Measurements from ENCODE around the gene NEK1. TPM values are rescaled to one million over a fixed set of nuclear protein-coding genes. Genes with fewer than 3 reads are reported as not detected.
A peak's percentile ranks its signal among the peaks of the same experiment; 100 is the strongest.

The NEK1 gene
- polyA plus RNA-seq, 1 donor (not counting 4 experiments of a cell fraction or from before 2014, with no cell fraction given): 7.8 TPM

GRCh38 chr4:169372791-169373190 is 239.6 kb downstream of the NEK1 start:
- H3K79me2 ChIP-seq (ENCODE audit: control insufficient read depth, insufficient read depth, low read length): no peaks in the 10 kb centered on the region
- H3K9ac ChIP-seq (ENCODE audit: control insufficient read depth, extremely low read depth, insufficient read depth, low read length): no peak overlapping the region
- no peaks in the 10 kb centered on the region for H3K4me1 ChIP-seq (ENCODE audit: control insufficient read depth, extremely low read depth, insufficient read depth, low read length)
- no peaks in the 10 kb centered on the region for H3K9me1 ChIP-seq (ENCODE audit: control insufficient read depth, extremely low read depth, insufficient read depth, low read length)
- no peak overlapping the region for H3K4me2 ChIP-seq (ENCODE audit: control insufficient read depth, extremely low read depth, insufficient read depth, low read depth, low read length)
- H3K36me3 ChIP-seq (ENCODE audit: control insufficient read depth in 2 of 2, extremely low read depth in 1 of 2, insufficient read depth in 2 of 2, low read length in 2 of 2): no peaks in the 10 kb centered on the region
- H3K4me3 ChIP-seq (ENCODE audit: control insufficient read depth in 2 of 3, extremely low read depth in 1 of 3, insufficient read depth in 2 of 3, low read depth in 1 of 3, low read length in 3 of 3): no peak overlapping the region
- H4K20me1 ChIP-seq (ENCODE audit: control insufficient read depth, extremely low read depth, insufficient read depth, low read length): no peaks in the 10 kb centered on the region
- no peak for FAIRE-seq
- DNase-seq (ENCODE audit: low read depth, low spot score): no peak
- H2AFZ ChIP-seq (ENCODE audit: control insufficient read depth, low read length): no peak overlapping the region
- dilution Hi-C loops (cut with MboI; ENCODE audit: extremely low pct_ligation_motif_present, low sequenced_read_pairs): no loop called here
- no peaks in the 10 kb centered on the region for H3K9me3 ChIP-seq (ENCODE audit: control insufficient read depth, low read depth, low read length)
- H3K27ac ChIP-seq (ENCODE audit: control insufficient read depth, insufficient read depth, low read length): no peak overlapping the region
- TF ChIP-seq EZH2 (IDR thresholded peaks at IDR 0.05; ENCODE audit: low read length) (no peak), CTCF (optimal IDR thresholded peaks at IDR 0.05 in 1 of 3, IDR thresholded peaks at IDR 0.05 in 1 of 3, conservative IDR thresholded peaks at IDR 0.05 in 1 of 3; ENCODE audit: extremely low read depth in 1 of 3, insufficient read depth in 2 of 3, low read length in 3 of 3) (no peak)
- H3K27me3 ChIP-seq (ENCODE audit: control insufficient read depth, extremely low read depth, insufficient read depth, low read length): no peaks in the 10 kb centered on the region

- H3K9me1 ChIP-seq (ENCODE audit: control insufficient read depth, extremely low read depth, insufficient read depth, low read length): no peaks in the 10 kb centered on the region
- no peak overlapping the region for H3K4me2 ChIP-seq (ENCODE audit: control insufficient read depth, extremely low read depth, insufficient read depth, low read depth, low read length)
- no peaks in the 10 kb centered on the region for H3K79me2 ChIP-seq (ENCODE audit: control insufficient read depth, insufficient read depth, low read length)
- no peak overlapping the region for H3K9ac ChIP-seq (ENCODE audit: control insufficient read depth, extremely low read depth, insufficient read depth, low read length)
- H3K9me3 ChIP-seq (ENCODE audit: control insufficient read depth, low read depth, low read length): no peaks in the 10 kb centered on the region
- H3K4me3 ChIP-seq (ENCODE audit: control insufficient read depth in 2 of 3, extremely low read depth in 1 of 3, insufficient read depth in 2 of 3, low read depth in 1 of 3, low read length in 3 of 3): no peak overlapping the region
- H3K27me3 ChIP-seq (ENCODE audit: control insufficient read depth, extremely low read depth, insufficient read depth, low read length): no peaks in the 10 kb centered on the region
- no peak for FAIRE-seq
- dilution Hi-C loops (cut with MboI; ENCODE audit: extremely low pct_ligation_motif_present, low sequenced_read_pairs): no loop called here
- H2AFZ ChIP-seq (ENCODE audit: control insufficient read depth, low read length): no peak overlapping the region
- no peaks in the 10 kb centered on the region for H3K4me1 ChIP-seq (ENCODE audit: control insufficient read depth, extremely low read depth, insufficient read depth, low read length)
- no peaks in the 10 kb centered on the region for H4K20me1 ChIP-seq (ENCODE audit: control insufficient read depth, extremely low read depth, insufficient read depth, low read length)
- no peaks in the 10 kb centered on the region for H3K36me3 ChIP-seq (ENCODE audit: control insufficient read depth in 2 of 2, extremely low read depth in 1 of 2, insufficient read depth in 2 of 2, low read length in 2 of 2)
- no peak overlapping the region for H3K27ac ChIP-seq (ENCODE audit: control insufficient read depth, insufficient read depth, low read length)
- TF ChIP-seq CTCF (optimal IDR thresholded peaks at IDR 0.05 in 1 of 3, IDR thresholded peaks at IDR 0.05 in 1 of 3, conservative IDR thresholded peaks at IDR 0.05 in 1 of 3; ENCODE audit: extremely low read depth in 1 of 3, insufficient read depth in 2 of 3, low read length in 3 of 3) (peak in 1 of 3 experiments; percentile 30), EZH2 (IDR thresholded peaks at IDR 0.05; ENCODE audit: low read length) (no peak)
- no peak for DNase-seq (ENCODE audit: low read depth, low spot score)
These were observed 242.7 kb downstream of the NEK1 start for GRCh38 chr4:169369634-169370033.

Data from keratinocyte (primary cell).